NCI-H524 (cell line): ENCODE results near the gene TMEM18.
A peak's percentile ranks its signal among the peaks of the same experiment; 100 is the strongest.

Experiments used
- DNase-seq, 2 experiments: peaks; one replicate each; lab custom pipeline; 2025; lab: John Stamatoyannopoulos, UW

TMEM18 gene

DNA sequence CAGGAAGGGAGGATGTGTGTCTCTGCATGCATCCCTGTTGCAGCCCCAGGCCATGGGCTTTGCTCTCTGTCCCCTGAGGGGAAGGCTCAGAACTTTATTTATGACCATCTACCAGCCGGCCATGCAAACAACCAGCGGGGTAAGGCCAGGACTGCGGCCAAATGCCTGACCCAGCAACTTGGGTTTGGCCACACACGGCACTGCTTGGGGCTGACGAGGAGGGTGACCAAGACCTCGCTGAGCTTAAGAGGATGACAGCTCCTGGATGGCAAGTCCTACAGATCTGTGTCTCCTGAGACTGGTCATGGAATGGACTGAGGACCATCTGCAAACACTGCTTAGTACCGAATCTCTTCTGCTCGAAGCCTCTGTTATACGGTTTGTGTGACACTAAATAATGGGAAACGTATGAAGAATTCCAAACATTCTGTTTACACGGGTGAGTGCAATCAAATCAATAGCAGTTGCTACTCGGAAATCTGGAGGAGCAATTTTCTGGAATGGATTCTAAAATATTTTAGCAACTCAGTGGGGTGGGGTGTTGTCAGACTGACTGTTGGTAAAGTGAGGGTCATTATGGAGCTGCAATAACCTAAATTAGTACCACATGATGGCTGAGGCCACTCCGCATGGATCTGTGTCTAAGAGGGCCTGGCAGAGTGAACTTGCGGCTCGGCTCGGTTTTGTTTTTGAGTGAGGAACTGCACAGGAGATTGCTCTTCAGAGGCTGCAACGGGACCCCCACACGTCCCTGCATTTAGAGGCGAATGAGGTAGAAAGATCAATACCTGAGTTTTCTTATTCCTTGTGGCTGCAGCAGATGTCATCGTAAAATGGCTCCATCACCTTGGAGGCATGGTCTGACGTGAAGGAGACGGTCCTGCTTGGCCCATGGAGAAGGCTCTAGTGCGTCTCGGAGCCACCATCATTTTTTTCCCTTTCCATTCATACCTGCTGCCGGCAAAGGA is 26.6 kb downstream of the TMEM18 start:
- no peak for DNase-seq

DNA sequence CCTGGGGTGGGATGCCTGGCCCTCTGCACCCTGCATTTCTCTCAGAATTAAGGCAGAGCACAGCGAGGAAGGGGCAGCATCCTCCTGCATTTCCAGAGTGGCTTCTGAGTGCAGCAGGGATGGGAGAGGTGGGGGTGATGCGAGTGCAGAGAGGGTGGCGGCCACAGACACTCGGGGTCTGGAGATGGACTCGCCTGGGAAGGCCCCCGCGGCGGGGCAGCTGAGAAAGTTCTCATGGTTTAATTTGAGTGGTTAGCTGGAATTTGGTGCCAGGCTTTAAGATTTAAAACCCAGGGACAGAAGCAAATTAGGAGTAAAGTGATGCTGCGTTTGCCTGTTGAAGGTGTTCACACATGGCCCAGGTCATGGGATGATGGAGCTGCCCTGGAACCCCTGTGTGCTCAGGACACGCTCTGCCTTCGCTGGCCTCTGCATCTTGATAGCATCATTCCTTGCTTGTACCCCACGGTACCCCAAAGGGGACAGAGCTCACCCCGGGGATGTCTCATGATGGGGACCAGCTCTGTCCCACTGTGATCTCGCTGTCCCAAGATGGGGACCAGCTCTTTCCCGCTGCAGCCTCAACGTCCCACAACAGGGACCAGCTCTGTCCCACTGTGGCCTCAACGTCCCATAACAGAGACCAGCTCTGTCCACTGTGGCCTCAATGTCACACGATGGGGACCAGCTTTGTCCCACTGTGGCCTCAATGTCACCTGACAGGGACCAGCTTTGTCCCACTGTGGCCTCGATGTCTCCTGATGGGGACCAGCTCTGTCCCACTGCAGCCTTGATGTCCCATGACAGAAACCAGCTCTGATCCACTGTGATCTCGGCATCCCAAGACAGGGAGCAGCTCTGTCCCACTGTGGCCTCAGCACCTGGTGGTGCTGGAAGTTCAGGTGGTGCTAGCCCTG is 27.5 kb downstream of the TMEM18 start:
- DNase-seq: no peak

DNA sequence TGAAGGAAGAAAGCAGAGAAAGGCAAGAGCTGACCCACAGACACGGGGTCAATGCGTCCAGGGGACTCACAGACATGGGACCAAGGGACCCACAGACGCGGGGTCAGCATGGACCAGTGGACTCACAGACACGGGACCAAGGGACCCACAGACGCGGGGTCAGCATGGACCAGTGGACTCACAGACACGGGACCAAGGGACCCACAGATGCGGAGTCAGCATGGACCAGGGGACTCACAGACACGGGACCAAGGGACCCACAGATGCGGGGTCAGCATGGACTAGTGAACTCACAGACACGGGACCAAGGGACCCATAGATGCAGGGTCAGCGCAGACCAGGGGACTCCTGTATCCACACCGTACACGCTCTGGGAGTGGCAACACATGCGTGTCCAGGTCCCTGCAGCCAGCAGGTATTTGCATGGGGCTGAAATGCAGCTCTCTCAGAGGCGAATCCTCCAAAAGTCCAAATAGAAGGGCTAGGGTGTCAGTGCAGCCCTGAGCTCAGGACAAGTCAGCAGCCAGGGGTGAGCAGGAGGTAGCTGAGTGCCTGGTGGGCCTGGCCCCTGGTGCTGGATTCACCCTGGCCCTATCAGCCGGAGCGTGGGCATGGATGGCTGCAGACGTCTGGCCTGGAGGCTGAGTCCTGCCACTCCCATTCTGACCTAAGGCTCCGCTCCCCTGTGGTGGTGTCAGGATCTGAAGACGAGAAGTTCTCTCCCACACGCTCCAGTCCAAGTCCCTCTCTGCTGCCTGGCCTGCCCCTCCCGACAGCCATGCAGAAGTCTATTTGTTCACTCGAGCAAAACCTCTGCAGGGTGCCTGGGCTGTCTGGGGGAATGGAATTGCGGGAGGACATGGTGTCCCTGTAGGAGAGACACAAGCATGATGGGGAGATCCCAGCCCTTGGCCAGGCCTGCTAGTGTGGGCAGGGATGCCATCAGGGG is 28.5 kb downstream of the TMEM18 start:
- DNase-seq: no peak

DNA sequence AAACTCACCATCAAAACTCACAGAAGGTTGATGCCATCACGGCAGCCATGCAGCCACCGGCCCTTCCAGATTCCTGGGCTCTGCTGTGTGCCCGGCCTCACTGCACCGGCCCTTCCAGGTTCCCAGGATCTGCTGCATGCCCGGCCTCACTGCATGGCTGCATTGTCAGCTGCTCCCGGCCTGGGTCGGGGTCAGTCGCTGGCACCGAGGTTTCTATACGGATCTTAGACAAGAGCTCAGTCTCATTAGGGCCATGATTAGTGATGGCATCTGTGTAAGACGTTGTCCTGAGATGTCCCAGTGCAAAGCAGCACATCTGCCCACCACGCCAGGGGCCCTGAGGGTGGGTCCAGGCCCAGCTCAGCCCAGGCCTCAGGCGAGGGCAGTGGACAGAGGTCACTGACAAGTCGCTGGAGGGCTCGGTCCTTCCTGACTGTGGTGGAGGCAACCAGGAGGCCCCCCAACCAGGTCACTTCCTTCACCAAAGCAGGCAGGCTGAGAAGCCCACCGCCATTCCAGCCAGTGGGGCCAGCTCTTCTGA is 29.4 kb downstream of the TMEM18 start:
- no peak for DNase-seq

DNA sequence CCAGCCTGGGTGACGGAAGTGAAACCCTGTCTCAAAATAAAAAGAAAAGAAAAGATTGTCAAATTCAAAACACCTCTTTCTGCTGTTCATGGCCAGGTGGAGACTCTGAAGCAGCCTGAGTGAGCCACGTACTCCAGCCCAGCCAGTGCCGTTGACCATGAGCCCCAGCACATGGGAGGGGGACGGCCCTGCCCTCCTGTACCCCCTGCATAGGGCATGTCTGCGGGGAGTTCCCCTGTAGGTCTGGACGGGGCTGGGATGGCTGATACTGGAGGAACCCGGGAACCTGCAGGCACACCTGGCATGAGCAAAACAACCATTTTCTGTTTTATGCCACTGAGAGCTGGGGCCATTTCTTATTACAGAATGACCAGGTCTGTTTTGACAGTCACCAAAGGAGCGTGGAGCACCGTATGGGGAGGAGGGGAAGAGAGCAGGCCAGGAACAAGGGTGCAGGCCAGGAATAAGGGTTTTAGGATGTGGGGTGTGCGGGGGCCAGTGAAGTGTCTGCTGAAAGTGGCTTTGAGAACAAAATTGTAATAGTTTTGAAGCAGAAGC is 30.1 kb downstream of the TMEM18 start:
- DNase-seq: no peak

DNA sequence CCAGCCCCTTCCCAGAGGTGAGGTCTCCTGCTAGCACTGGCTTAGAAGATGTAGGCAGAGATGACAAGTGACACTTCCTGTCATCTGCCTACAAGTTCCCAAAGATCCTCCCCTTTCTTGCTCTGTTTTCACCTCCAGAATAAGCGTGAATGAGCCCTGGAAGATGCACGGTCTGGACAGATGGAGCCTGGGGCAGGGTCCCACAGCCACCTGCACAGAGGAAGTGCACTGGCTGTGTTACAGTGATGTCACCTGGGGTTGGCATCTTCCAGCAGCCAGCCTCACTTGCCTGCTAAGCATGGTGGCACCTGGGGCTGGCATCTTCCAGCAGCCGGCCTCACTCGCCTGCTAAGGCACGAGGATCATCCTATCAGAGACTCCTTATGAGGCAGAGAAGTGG is 32.3 kb downstream of the TMEM18 start:
- DNase-seq: no peak

DNA sequence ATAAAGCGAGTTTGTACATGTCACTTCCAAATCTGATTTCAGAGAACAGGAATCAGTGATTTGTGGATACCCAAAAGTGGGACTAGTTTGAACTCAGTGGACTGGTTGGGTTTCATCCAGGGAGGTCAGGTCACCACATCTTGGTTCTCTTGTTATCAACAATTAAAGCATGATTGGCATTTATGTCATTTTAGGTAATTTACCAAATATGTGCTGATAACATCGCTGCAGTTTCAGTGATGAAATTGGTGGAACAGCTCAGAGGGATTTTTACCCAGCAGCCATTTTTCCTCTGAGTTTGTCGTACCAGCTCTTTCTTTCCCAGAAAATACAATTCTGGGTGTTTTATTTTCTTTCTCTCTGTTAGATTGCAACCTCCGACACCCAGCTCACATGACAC is 33.4 kb downstream of the TMEM18 start:
- DNase-seq: no peak

DNA sequence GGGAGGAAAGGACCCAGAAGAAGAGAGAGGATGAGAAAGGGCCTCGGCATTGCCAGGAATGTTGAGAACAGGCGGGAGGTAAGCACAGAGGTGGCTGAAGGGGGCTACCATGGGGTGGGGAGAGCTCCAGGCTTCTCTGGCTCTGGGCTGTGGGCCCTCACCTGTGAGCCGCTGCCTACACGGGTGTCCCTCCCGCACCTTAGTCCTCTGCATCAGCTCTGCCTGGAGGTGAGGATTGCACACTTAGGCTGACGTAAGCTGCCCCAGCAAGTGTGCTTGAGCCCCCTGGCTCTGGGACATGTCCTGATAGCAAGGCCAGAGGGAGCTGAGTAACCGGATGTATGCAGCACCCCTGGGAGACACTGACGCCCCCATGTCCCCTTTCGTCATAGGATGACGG is 33.9 kb downstream of the TMEM18 start:
- DNase-seq: no peak

DNA sequence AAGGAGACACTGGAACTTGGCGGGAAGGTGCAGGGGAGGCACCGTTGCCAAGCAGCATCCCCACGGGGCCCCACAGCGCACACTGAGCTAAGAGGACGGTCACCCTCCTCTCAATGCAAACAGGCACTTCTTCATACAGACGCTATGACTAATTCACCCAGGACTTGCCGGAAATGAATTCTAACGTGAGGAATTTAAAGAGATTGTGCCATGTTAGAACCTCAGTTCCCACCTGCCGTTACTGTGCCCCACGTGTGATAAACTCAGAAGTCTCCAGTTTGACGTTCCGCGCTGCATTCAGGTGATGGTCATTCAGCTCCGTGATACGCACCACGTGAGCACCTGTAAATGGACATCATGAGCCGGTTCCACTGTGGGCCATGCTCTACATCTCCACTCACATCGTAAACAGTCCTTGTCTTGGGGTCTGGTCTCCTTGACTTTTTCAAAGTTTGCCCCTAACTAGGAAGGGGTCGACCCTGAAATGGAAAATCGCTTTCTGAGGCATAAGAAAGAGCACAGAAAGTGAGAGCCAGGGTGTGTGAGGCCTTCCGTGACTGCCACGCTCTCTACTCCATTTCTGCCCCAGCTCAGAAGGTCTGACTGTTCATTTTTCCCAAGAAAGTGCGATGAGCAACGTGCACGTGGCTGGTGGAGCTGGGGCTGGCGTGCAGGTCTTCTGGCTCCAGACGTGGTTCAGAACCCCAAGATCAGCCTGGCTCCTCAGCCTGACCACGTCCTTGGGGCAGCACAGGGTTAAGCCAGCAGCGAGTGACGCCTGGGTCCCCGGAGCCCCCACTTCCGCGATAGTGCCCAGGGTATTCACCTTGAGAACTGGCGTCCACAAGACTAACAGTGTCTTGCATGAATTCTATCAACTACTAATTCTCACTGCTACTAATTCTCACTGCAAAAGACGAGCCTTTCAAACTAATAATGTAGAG is 35.1 kb downstream of the TMEM18 start:
- no peak for DNase-seq

DNA sequence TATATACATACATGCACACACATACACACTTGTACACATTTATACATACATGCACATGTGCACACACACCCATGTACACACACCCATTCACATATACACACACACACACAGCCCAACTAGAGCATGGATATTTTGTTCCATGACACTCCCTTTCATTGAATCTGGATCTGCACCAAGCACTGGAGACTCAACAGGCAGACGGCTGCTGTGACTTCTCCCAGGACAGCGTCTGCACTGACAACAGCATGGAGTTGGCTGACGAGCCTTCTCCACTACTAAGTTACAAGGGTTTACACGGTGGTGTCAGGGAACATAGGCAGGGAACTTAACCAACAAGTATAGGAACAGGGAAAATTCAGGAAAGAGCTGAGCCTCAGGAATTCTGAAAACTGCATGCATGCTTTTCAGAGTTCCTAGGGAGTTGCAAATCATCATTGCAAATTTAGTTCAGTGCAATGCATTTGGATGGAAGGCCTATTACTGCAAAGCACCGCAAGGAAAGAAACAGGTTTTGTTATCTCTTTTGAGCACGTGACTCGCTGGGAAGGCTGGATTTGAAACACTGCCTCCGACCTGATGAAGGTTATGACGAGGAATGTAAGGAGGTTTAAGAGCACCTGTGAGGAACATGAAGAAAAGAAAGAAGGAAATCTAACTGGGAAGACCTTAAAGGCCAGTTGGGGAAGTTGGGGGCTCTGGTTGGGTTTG is 35.9 kb downstream of the TMEM18 start:
- DNase-seq: no peak

DNA sequence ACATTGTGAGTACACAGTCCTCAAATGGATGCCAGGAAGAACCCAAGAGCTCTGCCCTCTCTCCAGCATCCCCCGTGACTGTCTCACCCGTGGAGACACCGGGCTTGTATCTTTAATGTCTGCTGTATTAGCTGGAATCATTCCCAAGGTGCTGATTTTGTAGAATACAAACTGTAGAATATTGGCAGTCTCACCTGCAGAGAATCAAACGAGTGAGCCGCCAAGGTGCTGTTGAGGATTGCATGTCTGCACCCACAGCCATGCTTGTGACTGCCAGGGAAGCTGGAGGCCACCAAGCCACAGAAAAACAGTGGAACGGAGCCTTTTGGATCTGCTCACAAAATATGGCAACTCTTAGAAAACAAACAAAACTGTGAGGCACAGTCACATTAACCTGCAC is 37.5 kb downstream of the TMEM18 start:
- DNase-seq: no peak

DNA sequence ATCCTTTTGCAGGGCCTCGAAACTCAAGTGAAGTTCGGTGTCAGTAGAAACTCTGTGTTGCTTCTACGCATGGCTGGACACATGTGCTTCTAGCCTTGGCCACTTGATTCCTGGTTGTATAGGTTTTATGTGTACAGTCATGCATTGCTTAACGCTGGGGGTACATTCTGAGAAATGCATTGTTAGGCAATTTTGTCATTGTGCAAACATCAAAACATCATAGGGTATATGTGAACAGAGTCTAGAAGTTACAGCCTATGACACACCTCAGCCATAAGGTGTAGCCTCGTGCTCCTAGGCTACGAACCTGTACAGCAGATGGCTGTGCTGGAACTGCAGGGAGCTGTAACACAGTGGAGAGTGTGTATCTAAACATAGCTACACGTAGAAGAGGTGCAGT is 39.4 kb downstream of the TMEM18 start:
- DNase-seq: no peak

DNA sequence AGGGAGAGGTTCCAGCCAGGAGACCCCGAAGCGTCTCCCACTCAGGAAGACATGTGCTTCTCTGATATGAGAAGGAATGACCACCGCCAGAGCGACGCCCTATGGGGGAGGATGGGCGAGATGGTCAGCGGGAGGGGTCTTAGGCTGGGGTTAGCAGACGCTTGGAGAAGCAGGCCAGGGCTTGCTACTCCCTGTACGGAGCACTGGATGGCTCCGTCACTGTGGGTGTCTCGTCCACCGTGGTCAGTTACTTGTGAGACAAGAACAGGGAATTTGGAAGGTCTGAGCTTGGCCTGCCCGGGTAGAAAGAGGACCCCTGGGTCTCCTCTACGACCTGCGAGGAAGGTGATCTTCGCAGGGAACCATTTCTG is 39.8 kb downstream of the TMEM18 start:
- DNase-seq: no peak

DNA sequence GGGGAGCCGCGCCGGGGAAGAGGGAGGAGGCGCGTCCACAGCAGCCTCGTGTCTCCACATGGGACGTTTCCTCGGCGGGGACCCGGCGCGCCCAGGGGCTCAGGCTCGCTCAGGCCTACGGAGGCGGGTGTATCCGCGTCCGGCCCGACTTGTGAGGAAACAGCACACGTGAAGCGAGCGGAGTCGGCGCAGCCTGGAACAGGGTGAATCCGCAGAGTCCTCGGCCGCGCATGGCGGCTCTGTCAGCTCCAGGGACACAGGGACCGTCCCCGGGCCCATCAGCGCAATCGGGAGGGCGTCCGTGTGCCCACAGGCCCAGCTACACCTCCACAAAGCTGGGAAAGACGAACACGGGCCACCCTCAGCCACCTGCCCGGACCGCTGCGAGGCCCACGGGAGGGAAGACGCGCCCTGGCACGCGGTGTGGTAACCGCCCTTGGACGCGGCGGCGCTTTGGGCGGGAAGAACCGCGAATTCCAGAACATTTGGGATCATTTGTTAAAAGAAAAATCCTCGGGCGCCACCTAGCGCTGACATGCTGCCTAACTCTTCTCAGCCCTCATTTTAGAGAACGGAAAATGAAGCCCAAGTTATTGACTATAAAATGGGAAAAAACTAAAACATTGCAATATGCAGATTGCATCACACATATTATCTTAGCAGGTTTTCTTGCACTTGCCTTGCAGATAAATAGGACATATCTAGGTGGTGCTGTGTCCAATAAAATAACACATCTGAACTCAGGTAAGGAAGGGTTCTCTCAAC is 40.4 kb downstream of the TMEM18 start:
- DNase-seq: peak; percentile 22 to 54

DNA sequence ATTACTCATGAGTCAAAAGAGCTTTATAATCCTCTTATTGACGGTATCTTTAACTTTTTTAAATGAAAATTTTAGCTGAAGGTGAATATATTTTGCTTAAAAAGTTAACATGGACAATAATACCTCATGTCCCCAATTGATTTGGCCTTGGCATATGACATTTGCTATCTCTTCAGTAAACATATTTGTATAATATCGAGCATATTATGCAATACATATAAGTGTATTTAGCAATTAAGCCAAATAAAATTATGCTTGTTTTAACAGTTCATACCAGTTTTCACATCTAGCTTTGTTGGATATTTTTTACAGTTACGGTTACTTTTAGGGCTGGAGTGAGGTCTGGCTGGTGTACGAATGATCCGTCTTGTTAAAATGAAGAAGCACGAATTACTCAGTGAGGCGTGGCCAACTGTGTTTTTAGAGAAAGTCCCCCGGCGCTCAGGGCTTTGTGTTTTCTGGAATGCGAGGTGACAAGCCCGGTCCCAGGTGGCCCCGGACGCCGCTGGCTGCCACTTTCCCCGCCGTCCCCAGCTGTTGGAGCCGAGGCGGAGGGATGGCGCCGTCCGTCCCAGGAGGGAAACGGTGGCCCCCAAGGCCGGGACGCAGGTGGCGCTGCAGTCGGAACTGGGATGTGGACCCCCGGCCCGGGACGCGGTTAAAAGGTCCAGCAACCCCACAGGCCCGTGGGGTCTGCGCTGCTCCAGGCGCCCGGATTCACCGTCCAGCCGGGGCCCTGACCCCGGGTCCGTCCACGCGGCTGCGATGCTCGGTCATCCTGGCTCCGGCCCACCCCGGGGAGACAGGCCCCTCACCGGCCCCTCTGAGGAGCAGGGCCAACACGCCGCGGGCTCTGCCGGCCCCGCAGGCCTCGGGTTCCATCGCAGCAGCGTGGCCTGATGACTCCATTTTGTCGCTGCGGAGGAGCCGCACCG is 41.3 kb downstream of the TMEM18 start:
- DNase-seq: no peak

DNA sequence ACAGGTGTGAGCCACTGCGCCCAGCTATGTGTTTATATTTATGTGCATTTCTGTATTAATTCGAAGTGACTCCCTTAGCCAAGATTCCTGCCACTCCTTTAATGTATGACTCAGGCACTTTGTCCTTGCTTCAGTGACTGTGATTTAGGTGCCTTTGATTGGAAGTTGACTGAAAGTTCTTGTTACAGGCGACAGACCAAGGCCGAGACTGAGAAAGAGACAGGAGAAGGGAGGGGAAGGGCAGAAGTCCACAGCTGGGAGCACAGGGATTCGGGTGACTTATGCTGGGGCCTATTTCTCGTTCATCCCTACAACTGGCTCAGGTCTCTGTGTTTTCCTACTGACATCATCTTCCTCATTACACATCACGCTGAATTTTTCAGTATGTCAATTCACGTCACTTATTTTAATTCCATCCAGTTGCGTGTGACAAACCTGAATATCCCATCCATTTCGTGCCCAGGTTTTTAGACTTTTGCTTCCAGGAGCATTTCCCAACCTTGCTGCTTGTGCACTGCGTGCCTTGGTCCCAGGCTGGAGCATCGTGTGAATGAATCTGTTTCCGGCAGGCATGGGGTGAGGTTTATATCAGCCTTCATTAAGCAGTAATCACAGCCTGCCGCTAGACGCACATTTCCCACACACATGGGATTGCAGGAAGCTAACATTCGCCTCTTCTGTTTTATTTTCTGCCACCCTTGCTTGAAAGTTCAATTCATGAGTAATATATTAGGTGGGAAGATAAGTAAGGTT is 42.4 kb downstream of the TMEM18 start:
- DNase-seq: no peak

DNA sequence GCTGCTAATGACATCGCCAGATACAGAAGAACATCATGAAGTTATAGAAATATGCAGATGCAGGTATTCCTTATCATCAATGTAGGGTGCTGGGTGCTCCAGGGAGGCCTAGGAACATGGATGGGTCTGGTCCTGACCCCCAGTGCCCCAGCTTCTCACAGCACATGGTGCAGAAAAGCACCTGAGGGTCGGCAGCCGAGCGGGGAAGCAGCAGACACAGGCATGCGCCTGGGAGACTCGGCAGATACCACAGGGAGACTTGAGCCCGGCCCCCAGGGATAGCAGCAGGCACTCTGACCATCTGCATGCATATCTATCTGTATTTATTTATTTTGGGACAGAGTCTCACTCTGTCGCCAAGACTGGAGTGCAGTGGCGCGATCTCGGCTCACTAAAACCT is 43.2 kb downstream of the TMEM18 start:
- no peak for DNase-seq
